ENCODE measurements around the gene NOL4L. TPM values are rescaled to one million over a fixed set of nuclear protein-coding genes. Genes with fewer than 3 reads are reported as not detected.

The NOL4L gene
- total RNA-seq, 4 donors from 2014 or later = 5.8 to 19.4 (median 12.8) TPM

DNA sequence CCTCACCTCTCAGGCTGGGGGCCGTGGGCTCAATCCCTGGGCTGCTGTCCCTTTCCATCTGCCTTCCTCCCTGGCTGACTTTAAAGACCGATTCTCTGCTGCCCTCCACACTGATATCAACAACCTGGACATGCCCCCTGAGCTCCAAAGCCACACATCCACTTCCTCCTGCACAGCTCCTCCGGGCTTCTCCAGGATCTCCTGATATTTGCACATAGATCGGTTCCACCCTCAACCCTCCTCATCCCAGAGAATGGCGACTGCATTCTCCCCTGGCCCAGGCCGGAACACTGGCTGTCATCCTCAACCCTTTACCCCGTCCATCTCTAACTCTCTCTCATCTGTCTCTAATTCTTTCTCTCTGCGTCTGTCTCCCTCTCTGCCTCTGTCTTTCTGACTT, 21.0 kb upstream of the NOL4L start:
- Histone ChIP-seq H3K4me3 (no peak overlapping the region), H3K9me3 (no peaks in the 10 kb centered on the region), H3K4me1 (no peaks in the 10 kb centered on the region), H3K27ac (replicated peaks in 1 of 4) (no peak overlapping the region), H3K36me3 (no peaks in the 10 kb centered on the region), H3K27me3 (peaks cover 0 to 33% (median 0%) of the 10 kb centered on the region in 4 donors)
- TF ChIP-seq, protein P1, sequence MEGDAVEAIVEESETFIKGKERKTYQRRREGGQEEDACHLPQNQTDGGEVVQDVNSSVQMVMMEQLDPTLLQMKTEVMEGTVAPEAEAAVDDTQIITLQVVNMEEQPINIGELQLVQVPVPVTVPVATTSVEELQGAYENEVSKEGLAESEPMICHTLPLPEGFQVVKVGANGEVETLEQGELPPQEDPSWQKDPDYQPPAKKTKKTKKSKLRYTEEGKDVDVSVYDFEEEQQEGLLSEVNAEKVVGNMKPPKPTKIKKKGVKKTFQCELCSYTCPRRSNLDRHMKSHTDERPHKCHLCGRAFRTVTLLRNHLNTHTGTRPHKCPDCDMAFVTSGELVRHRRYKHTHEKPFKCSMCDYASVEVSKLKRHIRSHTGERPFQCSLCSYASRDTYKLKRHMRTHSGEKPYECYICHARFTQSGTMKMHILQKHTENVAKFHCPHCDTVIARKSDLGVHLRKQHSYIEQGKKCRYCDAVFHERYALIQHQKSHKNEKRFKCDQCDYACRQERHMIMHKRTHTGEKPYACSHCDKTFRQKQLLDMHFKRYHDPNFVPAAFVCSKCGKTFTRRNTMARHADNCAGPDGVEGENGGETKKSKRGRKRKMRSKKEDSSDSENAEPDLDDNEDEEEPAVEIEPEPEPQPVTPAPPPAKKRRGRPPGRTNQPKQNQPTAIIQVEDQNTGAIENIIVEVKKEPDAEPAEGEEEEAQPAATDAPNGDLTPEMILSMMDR (IDR thresholded peaks at IDR 0.05) = no peak
- TF ChIP-seq POLR2AphosphoS5 (IDR thresholded peaks at IDR 0.05) (no peak), POLR2A (IDR thresholded peaks at IDR 0.05; ENCODE audit: low read depth) (no peak), EP300 (IDR thresholded peaks at IDR 0.05) (no peak)
- no peak for DNase-seq (ENCODE audit: extremely low spot score)
- intact Hi-C loops (cut with DNase I) = no loop called here
- WGBS = 71% methylated on average over 8 of the region's 8 CpGs

DNA sequence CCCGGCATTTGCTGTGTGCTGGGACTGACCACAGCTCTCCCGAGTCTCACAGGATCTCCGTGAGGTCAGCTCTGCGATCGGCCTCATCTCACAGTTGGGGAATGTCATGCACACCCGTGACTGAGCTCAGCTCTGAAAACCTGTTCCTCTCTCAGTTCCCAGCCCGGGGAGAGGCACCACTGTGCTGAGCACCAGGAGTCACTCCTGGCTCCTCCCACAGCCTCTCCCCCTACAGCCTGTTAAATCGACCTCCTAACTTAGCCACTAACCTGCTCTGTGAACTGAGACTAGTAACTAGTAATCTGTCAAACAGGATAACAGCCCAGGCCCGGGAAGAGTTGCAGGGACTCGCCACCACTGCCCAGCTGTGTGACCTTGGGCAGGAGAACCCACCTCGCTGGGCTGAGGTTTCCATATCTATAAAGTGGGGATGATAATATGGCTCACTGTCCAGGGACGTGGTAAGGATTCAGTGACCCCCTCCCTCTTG, 20.1 kb upstream of the NOL4L start:
- TF ChIP-seq EP300 (IDR thresholded peaks at IDR 0.05) = no peak
- TF ChIP-seq POLR2A (IDR thresholded peaks at IDR 0.05; ENCODE audit: low read depth) = no peak
- TF ChIP-seq POLR2AphosphoS5 (IDR thresholded peaks at IDR 0.05) = no peak
- TF ChIP-seq, protein P1 (IDR thresholded peaks at IDR 0.05) = no peak
- Histone ChIP-seq H3K9me3 (no peaks in the 10 kb centered on the region), H3K27ac (replicated peaks in 1 of 4) (no peak overlapping the region), H3K4me1 (no peaks in the 10 kb centered on the region), H3K36me3 (no peaks in the 10 kb centered on the region), H3K4me3 (no peak overlapping the region), H3K27me3 (peaks cover 0 to 24% (median 0%) of the 10 kb centered on the region in 4 donors)
- no peak for DNase-seq (ENCODE audit: extremely low spot score)
- intact Hi-C loops (cut with DNase I) = no loop called here
- 49% methylated on average over 8 of the region's 12 CpGs for WGBS

DNA sequence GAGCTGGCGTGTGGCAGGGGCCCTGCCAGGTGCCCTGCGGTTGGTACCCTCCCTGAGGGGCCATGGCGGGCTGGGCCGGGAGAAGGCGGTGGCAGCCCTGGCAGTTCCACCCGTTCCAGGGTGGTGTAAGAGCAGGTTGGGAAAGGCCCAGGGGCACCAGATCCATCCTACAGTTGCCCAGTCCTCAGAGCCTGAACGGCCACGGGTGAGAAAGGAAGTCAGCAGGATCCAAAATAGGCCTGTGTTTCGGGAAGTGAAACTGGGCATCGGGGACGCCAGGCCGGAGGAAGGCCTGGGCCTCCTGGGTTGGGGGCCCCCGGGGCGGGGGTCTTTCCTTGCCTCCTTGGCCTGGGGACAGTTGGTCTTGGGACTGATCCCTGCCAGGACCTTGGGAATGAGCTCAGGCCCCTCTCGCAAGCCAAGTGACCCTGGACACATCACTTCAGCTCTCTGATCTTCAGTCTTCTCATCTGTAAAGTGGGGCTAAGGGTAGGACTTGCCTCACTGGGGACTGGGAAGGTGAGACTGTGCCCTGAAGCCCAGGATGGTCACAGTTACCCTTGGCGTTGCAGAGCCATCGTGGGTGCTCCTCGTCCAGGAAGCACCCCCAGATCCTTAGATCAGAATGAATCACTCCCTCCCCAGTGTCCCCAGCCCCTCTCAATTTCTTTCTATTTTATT, 18.1 kb upstream of the NOL4L start:
- Histone ChIP-seq H3K27me3 (peaks cover 0 to 21% (median 0%) of the 10 kb centered on the region in 4 donors), H3K4me1 (no peaks in the 10 kb centered on the region), H3K4me3 (no peak overlapping the region), H3K36me3 (no peaks in the 10 kb centered on the region), H3K9me3 (no peaks in the 10 kb centered on the region), H3K27ac (replicated peaks in 1 of 4) (no peak overlapping the region)
- no peak for TF ChIP-seq POLR2AphosphoS5 (IDR thresholded peaks at IDR 0.05)
- no peak for TF ChIP-seq POLR2A (IDR thresholded peaks at IDR 0.05; ENCODE audit: low read depth)
- no peak for TF ChIP-seq EP300 (IDR thresholded peaks at IDR 0.05)
- TF ChIP-seq, protein P1 (IDR thresholded peaks at IDR 0.05) = no peak
- DNase-seq (ENCODE audit: extremely low spot score) = no peak
- 77% methylated on average over 16 of the region's 18 CpGs for WGBS
- intact Hi-C loops (cut with DNase I) = no loop called here

DNA sequence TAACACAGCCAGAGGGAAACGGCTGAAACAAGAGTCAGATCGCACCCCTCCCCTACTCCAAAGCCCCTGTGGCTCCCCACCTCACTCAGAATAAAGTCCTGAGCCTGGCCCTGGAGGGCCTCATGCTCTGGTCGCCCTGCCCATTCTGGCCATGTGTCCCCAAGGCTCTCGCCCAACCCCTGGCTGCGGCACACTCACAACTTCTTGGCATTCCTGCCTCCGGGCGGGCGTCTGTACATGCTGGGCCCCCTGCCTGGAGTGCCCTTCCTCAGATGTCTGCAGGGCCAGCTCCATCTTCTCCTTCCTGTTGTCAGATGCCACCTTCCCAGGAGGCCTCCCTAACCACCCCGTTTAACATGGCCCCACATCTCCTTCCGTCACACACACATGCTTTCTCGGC, 17.1 kb upstream of the NOL4L start:
- Histone ChIP-seq H3K4me1 (no peaks in the 10 kb centered on the region), H3K9me3 (no peaks in the 10 kb centered on the region), H3K4me3 (no peak overlapping the region), H3K36me3 (no peaks in the 10 kb centered on the region), H3K27ac (replicated peaks in 1 of 4) (no peak overlapping the region), H3K27me3 (peaks cover 0 to 21% (median 0%) of the 10 kb centered on the region in 4 donors)
- no peak for DNase-seq (ENCODE audit: extremely low spot score)
- 94% methylated on average over 11 of the region's 11 CpGs for WGBS
- no peak for TF ChIP-seq POLR2AphosphoS5 (IDR thresholded peaks at IDR 0.05)
- TF ChIP-seq EP300 (IDR thresholded peaks at IDR 0.05) = no peak
- no peak for TF ChIP-seq POLR2A (IDR thresholded peaks at IDR 0.05; ENCODE audit: low read depth)
- TF ChIP-seq, protein P1 (IDR thresholded peaks at IDR 0.05) = no peak
- intact Hi-C loops (cut with DNase I) = no loop called here
